Measurements from ENCODE around the gene PRDM1. TPM values are rescaled to one million over a fixed set of nuclear protein-coding genes. Genes with fewer than 3 reads are reported as not detected.

Gene PRDM1
- total and polyA plus RNA-seq, 9 donors, result 2.5 to 7.8 (median 3.7) TPM

DNA sequence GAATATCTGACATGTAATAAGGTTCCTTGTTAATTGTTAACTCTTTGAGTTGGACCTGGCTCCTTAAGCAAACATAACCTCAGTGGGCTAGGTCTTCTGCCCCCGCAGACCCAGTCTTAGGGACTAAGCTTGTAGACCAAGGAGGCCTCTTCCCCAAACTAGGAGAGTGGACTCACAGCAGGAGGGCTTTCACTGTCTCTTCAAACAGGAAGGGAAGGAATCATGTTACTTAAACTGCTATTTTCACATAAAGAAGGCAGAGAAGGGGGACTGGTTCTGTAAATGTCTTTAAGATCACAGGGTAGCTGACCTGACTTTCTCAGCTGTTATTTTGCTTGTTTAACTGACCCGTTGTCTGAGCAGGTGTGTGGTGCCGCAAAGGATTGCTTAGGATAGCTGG lies 34.9 kb upstream of the PRDM1 start:
- no peaks in the 10 kb centered on the region for H3K27me3 ChIP-seq (ENCODE audit: control insufficient read depth, insufficient read depth, low read length)
- no peak for DNase-seq
- WGBS (ENCODE audit: insufficient coverage), result 40% methylated on average over 2 of the region's 3 CpGs
- no peaks in the 10 kb centered on the region for H3K9me3 ChIP-seq (replicated peaks; ENCODE audit: control insufficient read depth, low read depth, low read length)
- H3K4me3 ChIP-seq (ENCODE audit: low read length), result no peak overlapping the region
- H3K36me3 ChIP-seq (ENCODE audit: control insufficient read depth, insufficient read depth, low read length), result no peaks in the 10 kb centered on the region
- H3K27ac ChIP-seq (ENCODE audit: low read length), result no peak overlapping the region
- no peaks in the 10 kb centered on the region for H3K4me1 ChIP-seq (ENCODE audit: control insufficient read depth, insufficient read depth, low read length)

DNA sequence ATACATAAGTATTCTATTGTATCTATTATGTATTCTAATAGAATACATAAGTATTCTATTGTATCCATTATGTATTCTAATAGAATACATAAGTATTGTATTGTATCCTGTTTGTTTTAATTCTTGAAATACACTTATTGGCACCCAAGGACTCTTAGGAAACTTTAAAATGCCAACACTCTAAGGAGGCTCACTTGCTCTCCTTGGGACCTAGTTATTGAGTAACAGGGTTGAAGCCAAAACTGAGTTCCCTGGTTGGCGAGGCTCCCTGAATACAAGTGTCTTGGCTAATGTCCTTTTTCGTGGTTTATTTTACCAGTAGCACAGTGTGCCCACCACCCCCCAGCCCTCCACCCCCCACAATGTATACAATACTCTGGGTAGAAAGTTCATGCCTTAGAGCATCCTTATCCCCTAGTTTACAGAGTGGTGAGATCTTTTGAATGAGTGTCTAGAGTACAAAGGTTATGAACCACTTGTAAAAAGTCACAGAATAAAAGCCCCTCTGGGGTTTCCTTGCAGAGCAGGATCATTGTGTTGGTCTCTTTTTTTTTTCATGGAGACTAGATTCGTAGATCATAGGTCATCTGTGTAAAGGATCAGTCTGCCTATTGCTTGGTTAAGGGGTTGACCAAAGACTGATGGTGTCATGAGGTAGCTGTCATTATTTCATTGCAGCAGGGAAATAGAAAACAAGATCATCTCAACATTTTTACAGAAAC lies 32.5 kb upstream of the PRDM1 start:
- H3K4me3 ChIP-seq (ENCODE audit: low read length), result no peak overlapping the region
- H3K27me3 ChIP-seq (ENCODE audit: control insufficient read depth, insufficient read depth, low read length), result no peaks in the 10 kb centered on the region
- H3K9me3 ChIP-seq (replicated peaks; ENCODE audit: control insufficient read depth, low read depth, low read length), result no peaks in the 10 kb centered on the region
- H3K4me1 ChIP-seq (ENCODE audit: control insufficient read depth, insufficient read depth, low read length), result no peaks in the 10 kb centered on the region
- WGBS (ENCODE audit: insufficient coverage), result no CpG with 5 or more reads among the region's 3 CpGs
- DNase-seq, result no peak
- H3K27ac ChIP-seq (ENCODE audit: low read length), result no peak overlapping the region
- no peaks in the 10 kb centered on the region for H3K36me3 ChIP-seq (ENCODE audit: control insufficient read depth, insufficient read depth, low read length)

DNA sequence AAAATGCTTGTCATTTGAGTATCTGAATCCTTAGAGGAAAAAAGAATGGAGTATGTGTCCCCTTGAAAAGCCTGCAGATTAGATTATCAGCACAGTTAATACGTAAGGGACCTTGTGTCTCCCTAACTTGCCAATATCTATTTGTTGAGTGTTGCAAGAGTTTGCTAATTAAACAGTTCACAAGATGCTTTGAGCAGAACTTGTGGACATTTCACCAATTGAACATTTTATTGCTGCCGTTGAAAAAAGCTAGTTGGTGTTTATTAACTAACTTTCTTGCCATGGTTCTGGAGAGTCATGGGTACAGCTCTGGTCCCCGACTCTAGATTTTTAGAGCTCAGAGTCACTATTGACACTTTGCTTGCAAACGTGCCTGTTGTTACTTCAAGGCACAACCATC lies 30.6 kb upstream of the PRDM1 start:
- no peaks in the 10 kb centered on the region for H3K9me3 ChIP-seq (replicated peaks; ENCODE audit: control insufficient read depth, low read depth, low read length)
- H3K4me1 ChIP-seq (ENCODE audit: control insufficient read depth, insufficient read depth, low read length), result no peaks in the 10 kb centered on the region
- 100% methylated on average over 1 of the region's 4 CpGs for WGBS (ENCODE audit: insufficient coverage)
- DNase-seq, result no peak
- no peaks in the 10 kb centered on the region for H3K36me3 ChIP-seq (ENCODE audit: control insufficient read depth, insufficient read depth, low read length)
- H3K4me3 ChIP-seq (ENCODE audit: low read length), result no peak overlapping the region
- no peak overlapping the region for H3K27ac ChIP-seq (ENCODE audit: low read length)
- H3K27me3 ChIP-seq (ENCODE audit: control insufficient read depth, insufficient read depth, low read length), result no peaks in the 10 kb centered on the region

DNA sequence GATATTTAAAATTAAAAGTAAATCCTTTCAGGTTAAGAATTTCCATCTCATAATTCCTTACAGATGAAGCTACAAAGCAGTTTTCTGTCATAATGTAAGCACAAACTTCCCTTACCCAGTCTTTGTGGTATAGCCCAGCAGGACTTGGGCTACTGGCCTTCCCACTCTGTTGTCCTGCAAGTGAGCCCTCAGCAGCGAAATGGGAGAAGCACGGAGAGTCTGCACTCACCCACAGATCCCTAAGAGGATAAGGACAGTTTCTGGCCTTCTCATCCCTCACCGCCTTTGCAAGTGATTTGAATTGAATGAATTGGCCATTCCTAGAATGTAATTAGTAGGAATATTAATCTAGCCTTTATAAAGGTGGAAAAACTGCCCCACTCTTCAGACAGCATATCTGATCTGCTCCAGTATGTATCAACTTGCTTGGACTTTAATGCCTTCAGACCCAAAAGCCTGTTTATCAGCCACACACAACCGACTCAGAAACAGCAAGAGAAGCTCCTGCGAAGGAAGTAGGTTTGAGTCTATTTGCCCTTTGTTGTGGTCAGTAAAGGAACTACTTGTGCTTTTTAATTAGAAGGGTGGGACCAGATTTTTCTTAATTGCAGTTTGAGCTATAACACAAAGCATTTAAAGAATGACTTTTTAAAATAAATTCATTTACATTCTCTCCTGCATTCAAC lies 29.9 kb upstream of the PRDM1 start:
- H3K4me1 ChIP-seq (ENCODE audit: control insufficient read depth, insufficient read depth, low read length), result no peaks in the 10 kb centered on the region
- no peak overlapping the region for H3K4me3 ChIP-seq (ENCODE audit: low read length)
- no peak overlapping the region for H3K27ac ChIP-seq (ENCODE audit: low read length)
- H3K9me3 ChIP-seq (replicated peaks; ENCODE audit: control insufficient read depth, low read depth, low read length), result no peaks in the 10 kb centered on the region
- no peaks in the 10 kb centered on the region for H3K27me3 ChIP-seq (ENCODE audit: control insufficient read depth, insufficient read depth, low read length)
- H3K36me3 ChIP-seq (ENCODE audit: control insufficient read depth, insufficient read depth, low read length), result no peaks in the 10 kb centered on the region
- no peak for DNase-seq
- 57% methylated on average over 1 of the region's 5 CpGs for WGBS (ENCODE audit: insufficient coverage)

DNA sequence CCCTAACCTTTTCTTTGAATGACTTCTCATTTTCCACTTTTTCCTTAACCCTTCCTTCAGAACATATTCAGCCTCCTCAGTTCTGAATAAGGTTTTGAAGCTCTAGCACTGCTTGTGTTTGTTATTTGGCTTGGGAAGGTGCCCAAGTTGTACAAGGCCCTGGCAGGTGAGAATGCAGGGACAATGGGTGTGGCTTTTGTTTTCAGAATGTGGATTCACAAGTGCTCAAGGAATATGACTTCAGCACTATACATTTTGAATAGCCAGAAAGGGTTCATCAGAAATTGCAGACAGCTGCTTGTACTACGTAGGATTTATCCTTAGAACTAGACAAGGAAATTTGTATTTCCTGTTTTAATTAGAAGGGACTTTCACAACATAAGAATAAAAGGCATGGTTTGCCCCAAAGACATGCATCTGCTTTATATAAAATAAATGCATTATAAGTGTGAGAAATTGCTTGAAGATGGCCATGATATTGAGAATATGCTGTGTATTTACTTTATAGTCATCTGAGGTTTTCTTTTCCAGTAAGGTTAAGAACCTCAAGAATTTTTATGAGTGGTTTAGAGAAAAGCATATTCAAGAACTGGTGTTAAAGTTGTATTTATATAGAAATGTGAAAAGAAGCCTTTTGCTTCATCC lies 29.3 kb upstream of the PRDM1 start:
- H3K4me3 ChIP-seq (ENCODE audit: low read length), result no peak overlapping the region
- no peaks in the 10 kb centered on the region for H3K9me3 ChIP-seq (replicated peaks; ENCODE audit: control insufficient read depth, low read depth, low read length)
- H3K27ac ChIP-seq (ENCODE audit: low read length), result no peak overlapping the region
- H3K36me3 ChIP-seq (ENCODE audit: control insufficient read depth, insufficient read depth, low read length), result no peaks in the 10 kb centered on the region
- WGBS (ENCODE audit: insufficient coverage), result no CpG with 5 or more reads among the region's 1 CpG
- no peak for DNase-seq
- H3K27me3 ChIP-seq (ENCODE audit: control insufficient read depth, insufficient read depth, low read length), result no peaks in the 10 kb centered on the region
- no peaks in the 10 kb centered on the region for H3K4me1 ChIP-seq (ENCODE audit: control insufficient read depth, insufficient read depth, low read length)

DNA sequence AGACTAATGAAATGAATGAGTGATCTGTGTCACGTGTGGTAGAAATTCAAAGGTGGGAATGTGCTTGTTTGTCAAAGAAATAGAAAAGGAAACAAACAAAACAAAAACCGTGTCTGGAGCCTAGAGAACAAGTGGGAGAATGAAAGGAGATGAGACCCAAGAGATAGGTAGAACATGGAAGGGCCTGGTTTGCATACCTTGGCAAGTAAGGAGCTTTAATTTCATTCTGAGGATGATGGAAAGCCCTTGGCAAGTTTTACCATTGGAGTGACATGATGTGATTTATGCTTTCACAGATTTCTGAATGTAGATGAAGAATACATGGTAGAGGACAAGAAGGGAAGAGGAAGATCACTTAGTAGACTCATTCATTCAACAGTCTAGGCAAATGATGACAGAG lies 26.8 kb upstream of the PRDM1 start:
- no peak overlapping the region for H3K27ac ChIP-seq (ENCODE audit: low read length)
- no peaks in the 10 kb centered on the region for H3K36me3 ChIP-seq (ENCODE audit: control insufficient read depth, insufficient read depth, low read length)
- H3K27me3 ChIP-seq (ENCODE audit: control insufficient read depth, insufficient read depth, low read length), result no peaks in the 10 kb centered on the region
- H3K9me3 ChIP-seq (replicated peaks; ENCODE audit: control insufficient read depth, low read depth, low read length), result no peaks in the 10 kb centered on the region
- WGBS (ENCODE audit: insufficient coverage), result 67% methylated on average over 2 of the region's 2 CpGs
- DNase-seq, result no peak
- no peaks in the 10 kb centered on the region for H3K4me1 ChIP-seq (ENCODE audit: control insufficient read depth, insufficient read depth, low read length)
- H3K4me3 ChIP-seq (ENCODE audit: low read length), result no peak overlapping the region

DNA sequence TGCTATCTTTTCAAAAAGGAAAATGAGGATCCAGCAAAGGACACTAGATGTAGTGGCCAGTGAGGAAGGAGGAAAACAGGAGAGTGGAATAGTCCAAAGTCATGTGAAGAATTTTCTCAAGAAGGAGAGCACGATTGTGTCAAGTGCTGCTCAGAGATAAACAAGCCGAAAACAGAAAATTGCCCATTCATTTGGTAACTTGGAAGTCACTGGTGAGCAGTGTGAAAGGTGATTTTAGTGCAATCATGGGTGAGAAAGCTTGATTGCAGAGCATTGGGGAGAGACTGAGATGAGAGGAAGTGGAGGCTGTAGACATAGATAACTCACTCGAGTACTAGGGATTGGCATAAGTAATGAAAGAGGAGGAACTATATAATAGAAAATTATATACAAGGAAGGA lies 26.0 kb upstream of the PRDM1 start:
- Histone ChIP-seq H3K36me3 (ENCODE audit: control insufficient read depth, insufficient read depth, low read length) (no peaks in the 10 kb centered on the region), H3K27me3 (ENCODE audit: control insufficient read depth, insufficient read depth, low read length) (no peaks in the 10 kb centered on the region), H3K9me3 (replicated peaks; ENCODE audit: control insufficient read depth, low read depth, low read length) (no peaks in the 10 kb centered on the region), H3K27ac (ENCODE audit: low read length) (no peak overlapping the region), H3K4me3 (ENCODE audit: low read length) (no peak overlapping the region), H3K4me1 (ENCODE audit: control insufficient read depth, insufficient read depth, low read length) (no peaks in the 10 kb centered on the region)
- 89% methylated on average over 2 of the region's 3 CpGs for WGBS (ENCODE audit: insufficient coverage)
- DNase-seq, result no peak

DNA sequence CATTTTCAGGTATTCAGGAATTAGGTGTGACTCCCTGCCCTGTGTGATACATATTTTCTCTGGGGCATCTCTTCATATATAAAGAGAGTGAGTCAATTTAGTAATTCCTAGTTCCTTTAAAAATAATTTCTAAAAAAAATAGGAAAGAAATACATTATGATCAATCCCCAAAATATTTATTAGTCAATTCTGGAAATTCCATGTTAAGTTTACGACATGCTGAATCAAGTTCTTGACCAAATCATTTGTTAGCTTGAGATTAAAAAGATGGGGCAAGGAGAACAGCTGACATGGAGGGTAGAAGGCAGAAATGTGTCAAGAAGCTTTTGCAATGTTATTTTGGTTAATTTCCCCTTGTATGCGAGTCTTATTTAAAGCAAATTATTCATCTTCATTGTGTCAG lies 22.7 kb upstream of the PRDM1 start:
- WGBS (ENCODE audit: insufficient coverage), result no CpG with 5 or more reads among the region's 2 CpGs
- no peaks in the 10 kb centered on the region for H3K4me1 ChIP-seq (ENCODE audit: control insufficient read depth, insufficient read depth, low read length)
- H3K27ac ChIP-seq (ENCODE audit: low read length), result no peak overlapping the region
- no peaks in the 10 kb centered on the region for H3K9me3 ChIP-seq (replicated peaks; ENCODE audit: control insufficient read depth, low read depth, low read length)
- H3K36me3 ChIP-seq (ENCODE audit: control insufficient read depth, insufficient read depth, low read length), result no peaks in the 10 kb centered on the region
- no peaks in the 10 kb centered on the region for H3K27me3 ChIP-seq (ENCODE audit: control insufficient read depth, insufficient read depth, low read length)
- H3K4me3 ChIP-seq (ENCODE audit: low read length), result no peak overlapping the region
- DNase-seq, result no peak

DNA sequence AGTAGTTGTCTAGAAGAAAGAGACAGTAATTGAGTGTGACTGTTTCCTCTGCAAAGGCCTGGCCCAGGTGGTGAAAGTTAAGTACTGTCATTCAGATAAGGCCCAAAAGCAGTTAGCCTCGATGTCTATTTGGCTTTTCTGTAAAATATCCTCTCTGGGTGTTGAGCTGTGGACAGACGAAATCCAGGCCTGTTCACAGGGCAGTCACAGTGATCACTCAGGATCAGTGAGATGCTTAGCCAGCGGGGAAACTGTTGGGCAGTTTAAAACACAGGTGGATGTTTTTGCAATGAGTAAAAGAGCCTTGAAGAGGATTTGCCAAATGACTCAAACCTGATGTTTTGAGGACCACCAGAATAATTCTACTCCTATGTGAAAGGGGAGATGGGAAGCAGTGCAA lies 22.0 kb upstream of the PRDM1 start:
- no peak for DNase-seq
- WGBS (ENCODE audit: insufficient coverage), result 20% methylated on average over 3 of the region's 3 CpGs

DNA sequence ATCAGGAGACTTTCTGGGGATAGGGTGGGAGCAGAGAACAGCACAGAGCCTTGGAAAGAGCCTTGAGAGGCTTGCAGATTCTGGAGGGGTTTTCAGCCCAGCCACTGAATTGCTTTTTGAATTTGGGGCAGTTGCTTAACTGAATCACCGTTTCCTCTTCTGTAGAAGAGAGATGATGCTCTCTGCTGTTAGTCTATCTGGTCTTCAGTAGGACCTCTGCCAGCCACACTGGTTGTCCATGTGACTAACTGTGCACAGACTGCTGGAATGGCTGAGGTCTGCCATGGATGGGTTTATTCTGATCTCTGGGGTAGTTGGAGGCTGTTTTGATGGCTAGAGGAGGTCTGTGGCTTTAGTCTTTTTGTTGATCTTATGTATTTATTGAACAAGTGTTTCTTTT lies 21.4 kb upstream of the PRDM1 start:
- H3K9me3 ChIP-seq (replicated peaks; ENCODE audit: control insufficient read depth, low read depth, low read length), result no peaks in the 10 kb centered on the region
- H3K27me3 ChIP-seq (ENCODE audit: control insufficient read depth, insufficient read depth, low read length), result no peaks in the 10 kb centered on the region
- H3K36me3 ChIP-seq (ENCODE audit: control insufficient read depth, insufficient read depth, low read length), result no peaks in the 10 kb centered on the region
- no peak overlapping the region for H3K4me3 ChIP-seq (ENCODE audit: low read length)
- no peak for DNase-seq
- 89% methylated on average over 1 of the region's 1 CpG for WGBS (ENCODE audit: insufficient coverage)
- peaks cover 3% of the 10 kb centered on the region for H3K4me1 ChIP-seq (ENCODE audit: control insufficient read depth, insufficient read depth, low read length)
- H3K27ac ChIP-seq (ENCODE audit: low read length), result no peak overlapping the region

More for the DNA sequence above, 22.0 kb upstream of the PRDM1 start:
- Histone ChIP-seq H3K36me3 (ENCODE audit: control insufficient read depth, insufficient read depth, low read length) (no peaks in the 10 kb centered on the region), H3K4me1 (ENCODE audit: control insufficient read depth, insufficient read depth, low read length) (no peaks in the 10 kb centered on the region), H3K4me3 (ENCODE audit: low read length) (no peak overlapping the region), H3K27ac (ENCODE audit: low read length) (no peak overlapping the region), H3K9me3 (replicated peaks; ENCODE audit: control insufficient read depth, low read depth, low read length) (no peaks in the 10 kb centered on the region), H3K27me3 (ENCODE audit: control insufficient read depth, insufficient read depth, low read length) (no peaks in the 10 kb centered on the region)
